ENCODE data around the gene CPA1.

Gene CPA1

GRCh38 chr7:130379921-130380860 is at the start of gene CPA1:
Gene CPA1, plus strand, starts transcription at chr7:130380494. Its CDS starts 27 bp downstream, at chr7:130380521.
- no peak for DNase-seq (ENCODE audit: low read depth)

GRCh38 chr7:130332259-130333053 is 47.8 kb upstream of the CPA1 start:
- no peak for DNase-seq (ENCODE audit: low read depth)

- DNase-seq (ENCODE audit: low read depth): no peak
These were observed 46.5 kb upstream of the CPA1 start for GRCh38 chr7:130333832-130334231.

GRCh38 chr7:130334274-130334673 is 46.0 kb upstream of the CPA1 start:
- no peak for DNase-seq (ENCODE audit: low read depth)

- DNase-seq (ENCODE audit: low read depth): no peak
These were observed 42.8 kb upstream of the CPA1 start for GRCh38 chr7:130337410-130337971.

GRCh38 chr7:130338233-130338632 is 42.1 kb upstream of the CPA1 start:
- DNase-seq (ENCODE audit: low read depth): no peak

GRCh38 chr7:130341882-130342281 is 38.4 kb upstream of the CPA1 start:
- no peak for DNase-seq (ENCODE audit: low read depth)

- no peak for DNase-seq (ENCODE audit: low read depth)
These were observed 37.5 kb upstream of the CPA1 start for GRCh38 chr7:130342701-130343380.

- DNase-seq (ENCODE audit: low read depth): no peak
These were observed 35.9 kb upstream of the CPA1 start, which contains the start of gene CPA5 for GRCh38 chr7:130344271-130344866. Gene CPA5, plus strand, starts transcription at chr7:130344816. Its CDS starts 1,670 bp downstream, at chr7:130346486.

GRCh38 chr7:130345136-130345535 is 35.2 kb upstream of the CPA1 start:
- DNase-seq (ENCODE audit: low read depth): no peak

GRCh38 chr7:130345725-130346124 is 34.6 kb upstream of the CPA1 start:
- no peak for DNase-seq (ENCODE audit: low read depth)

GRCh38 chr7:130346177-130346905 is 34.0 kb upstream of the CPA1 start:
- DNase-seq (ENCODE audit: low read depth): no peak

- no peak for DNase-seq (ENCODE audit: low read depth)
These were observed 33.4 kb upstream of the CPA1 start for GRCh38 chr7:130346941-130347340.

GRCh38 chr7:130349911-130350782 is 30.1 kb upstream of the CPA1 start:
- no peak for DNase-seq (ENCODE audit: low read depth)

GRCh38 chr7:130350945-130351790 is 29.1 kb upstream of the CPA1 start:
- no peak for DNase-seq (ENCODE audit: low read depth)

- DNase-seq (ENCODE audit: low read depth): no peak
These were observed 28.6 kb upstream of the CPA1 start for GRCh38 chr7:130351791-130352090.

GRCh38 chr7:130352194-130353074 is 27.9 kb upstream of the CPA1 start:
- no peak for DNase-seq (ENCODE audit: low read depth)

- no peak for DNase-seq (ENCODE audit: low read depth)
These were observed 27.1 kb upstream of the CPA1 start for GRCh38 chr7:130353196-130353595.

Data from activated T-cell treated with anti-CD3 and anti-CD28 coated beads for 48 hours (primary cell).